AG10803 (cell line): ENCODE measurements around the gene FGD5.

ENCODE experiments used
- DNase-seq: peaks from one replicate; pipeline ENCODE4 v3.0.0; 2010; ENCODE audit warnings: low read depth
- H3K4me3 ChIP-seq: 2 replicates; pipeline ENCODE4 v1.5.1; 2011; ENCODE audit warnings: mild to moderate bottlenecking, low read length, control low read depth
- TF ChIP-seq, protein P1 (sequence below): conservative IDR thresholded peaks from 2 replicates; pipeline ENCODE4 v1.5.1; 2011; ENCODE audit warnings: mild to moderate bottlenecking, low read length, control low read depth, inconsistent platforms

FGD5 gene

DNA sequence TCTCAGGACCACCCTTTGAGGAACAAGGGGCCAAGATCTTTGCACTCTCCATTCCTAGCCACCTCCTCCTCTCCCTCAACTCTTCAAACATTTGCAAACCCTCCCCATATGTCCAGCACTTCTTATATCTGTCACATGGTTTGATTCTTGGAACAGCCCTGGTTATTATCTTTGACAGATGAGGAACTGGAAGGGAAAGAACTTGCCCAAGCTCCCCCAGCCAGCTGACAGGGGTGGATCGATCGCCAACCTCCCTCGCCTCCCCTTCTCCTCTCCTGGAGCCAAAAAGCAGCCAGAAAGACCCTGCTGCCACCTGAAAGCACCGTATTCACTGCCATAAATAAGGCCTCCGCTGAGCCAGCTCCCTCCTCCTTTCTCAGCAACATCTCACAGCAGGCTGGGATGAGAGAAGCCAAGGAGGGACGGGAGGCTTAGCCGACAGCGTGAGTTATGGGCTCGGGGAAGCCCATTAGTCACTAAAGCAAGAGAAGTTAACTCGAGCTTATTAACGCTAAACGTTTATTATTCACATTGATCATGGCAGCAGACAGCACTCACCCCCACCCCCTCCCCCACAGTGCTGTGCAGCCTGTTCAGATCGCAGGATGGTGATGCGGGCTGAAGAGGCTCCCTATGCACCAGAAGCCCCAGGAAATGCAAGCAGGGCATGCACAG is 22.2 kb upstream of the FGD5 start:
- H3K4me3 ChIP-seq = no peak overlapping the region
- TF ChIP-seq, protein P1, sequence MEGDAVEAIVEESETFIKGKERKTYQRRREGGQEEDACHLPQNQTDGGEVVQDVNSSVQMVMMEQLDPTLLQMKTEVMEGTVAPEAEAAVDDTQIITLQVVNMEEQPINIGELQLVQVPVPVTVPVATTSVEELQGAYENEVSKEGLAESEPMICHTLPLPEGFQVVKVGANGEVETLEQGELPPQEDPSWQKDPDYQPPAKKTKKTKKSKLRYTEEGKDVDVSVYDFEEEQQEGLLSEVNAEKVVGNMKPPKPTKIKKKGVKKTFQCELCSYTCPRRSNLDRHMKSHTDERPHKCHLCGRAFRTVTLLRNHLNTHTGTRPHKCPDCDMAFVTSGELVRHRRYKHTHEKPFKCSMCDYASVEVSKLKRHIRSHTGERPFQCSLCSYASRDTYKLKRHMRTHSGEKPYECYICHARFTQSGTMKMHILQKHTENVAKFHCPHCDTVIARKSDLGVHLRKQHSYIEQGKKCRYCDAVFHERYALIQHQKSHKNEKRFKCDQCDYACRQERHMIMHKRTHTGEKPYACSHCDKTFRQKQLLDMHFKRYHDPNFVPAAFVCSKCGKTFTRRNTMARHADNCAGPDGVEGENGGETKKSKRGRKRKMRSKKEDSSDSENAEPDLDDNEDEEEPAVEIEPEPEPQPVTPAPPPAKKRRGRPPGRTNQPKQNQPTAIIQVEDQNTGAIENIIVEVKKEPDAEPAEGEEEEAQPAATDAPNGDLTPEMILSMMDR = no peak
- no peak for DNase-seq

- TF ChIP-seq, protein P1 = no peak
- no peak overlapping the region for H3K4me3 ChIP-seq
- DNase-seq = no peak
These were observed 21.0 kb upstream of the FGD5 start for GRCh38 chr3:14797731-14798130.

DNA sequence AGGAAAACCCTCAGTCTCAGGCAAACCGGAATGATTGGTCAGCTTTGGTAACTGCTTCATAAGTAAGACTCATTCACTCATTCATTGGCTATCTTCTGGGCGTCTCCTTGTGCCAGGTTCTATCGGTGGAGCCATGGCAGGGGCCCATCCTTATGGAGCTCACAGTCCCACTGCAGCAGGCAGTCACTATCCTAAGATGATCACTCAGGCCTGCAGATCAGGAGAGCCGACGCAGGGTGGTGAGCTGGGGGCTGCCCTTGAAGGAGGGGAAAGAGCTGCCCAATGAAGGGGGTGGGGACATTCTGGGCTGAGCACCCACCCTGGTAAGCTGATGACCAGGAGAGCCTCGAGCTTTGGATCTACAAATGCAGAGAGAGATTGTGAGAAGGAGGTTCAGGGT is 20.5 kb upstream of the FGD5 start:
- TF ChIP-seq, protein P1 = no peak
- DNase-seq = no peak
- H3K4me3 ChIP-seq = no peak overlapping the region

DNA sequence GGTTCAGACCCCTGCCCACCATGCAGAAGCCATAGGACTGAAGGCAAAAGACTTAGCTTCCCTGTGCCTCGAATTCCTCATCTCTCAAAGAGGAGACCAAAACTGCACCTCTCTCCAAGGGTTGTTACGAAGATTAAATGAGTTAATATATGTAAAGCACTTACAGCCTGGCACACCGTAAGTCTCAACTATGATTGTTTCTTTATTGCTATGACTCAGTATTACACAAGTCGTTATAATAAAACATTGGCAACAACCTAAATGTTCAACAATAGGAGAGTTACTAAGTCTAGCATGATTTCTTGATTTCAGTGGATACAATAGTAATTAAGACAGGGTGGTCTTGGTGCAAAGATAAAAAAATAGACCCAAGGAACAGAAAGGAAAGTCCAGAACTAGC is 19.6 kb upstream of the FGD5 start:
- DNase-seq = no peak
- no peak overlapping the region for H3K4me3 ChIP-seq
- TF ChIP-seq, protein P1 = no peak

GRCh38 chr3:14801031-14801430 is 17.7 kb upstream of the FGD5 start:
- H3K4me3 ChIP-seq = no peak overlapping the region
- DNase-seq = no peak
- TF ChIP-seq, protein P1 = no peak

DNA sequence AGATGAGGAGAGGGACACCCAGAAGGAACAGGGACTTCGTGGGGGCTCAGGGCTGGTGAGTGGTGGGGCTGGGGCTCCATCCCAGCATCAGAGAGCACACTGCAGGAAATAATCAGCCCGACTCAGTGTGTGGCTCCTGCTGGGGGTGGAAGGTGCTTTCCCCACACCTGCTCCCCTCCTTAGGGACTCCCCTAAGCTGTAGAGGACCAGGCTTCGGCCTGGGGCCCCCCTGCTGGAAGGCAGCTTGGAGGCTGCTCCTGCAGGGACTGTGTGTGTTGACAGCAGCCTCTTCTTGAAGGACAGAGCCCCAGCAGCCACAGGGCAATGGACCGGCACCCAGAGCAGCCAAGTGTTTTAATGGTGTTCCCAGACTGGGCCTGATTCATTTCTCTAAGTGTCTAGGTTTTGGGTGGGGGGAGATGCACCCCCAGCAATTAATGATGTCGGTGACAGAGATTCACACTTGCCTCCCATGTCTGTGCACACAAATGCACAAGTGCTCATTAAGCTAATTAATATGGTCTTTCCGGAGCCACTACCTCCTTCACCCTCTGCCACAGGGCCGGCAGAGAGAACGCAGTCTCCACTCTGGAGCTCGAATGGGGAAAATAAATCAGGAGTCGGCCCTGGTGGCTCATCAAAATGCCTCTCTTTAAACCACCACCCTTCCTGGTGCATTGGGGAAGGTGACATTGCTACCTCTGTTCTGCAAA is 16.9 kb upstream of the FGD5 start:
- TF ChIP-seq, protein P1 = no peak

GRCh38 chr3:14802381-14802731 is 16.4 kb upstream of the FGD5 start:
- TF ChIP-seq, protein P1 = no peak
- DNase-seq = no peak
- no peak overlapping the region for H3K4me3 ChIP-seq

More for the DNA sequence above, 16.9 kb upstream of the FGD5 start:
- H3K4me3 ChIP-seq = no peak overlapping the region
- no peak for DNase-seq
